Activated CD4-positive, alpha-beta T cell treated with anti-CD3 and anti-CD28 coated beads for 48 hours (primary cell): ENCODE measurements around the gene HOXA4.

ENCODE experiments used
- DNase-seq: peaks from one replicate; pipeline ENCODE4 v3.0.0-alpha.2; 2020

Gene HOXA4

DNA sequence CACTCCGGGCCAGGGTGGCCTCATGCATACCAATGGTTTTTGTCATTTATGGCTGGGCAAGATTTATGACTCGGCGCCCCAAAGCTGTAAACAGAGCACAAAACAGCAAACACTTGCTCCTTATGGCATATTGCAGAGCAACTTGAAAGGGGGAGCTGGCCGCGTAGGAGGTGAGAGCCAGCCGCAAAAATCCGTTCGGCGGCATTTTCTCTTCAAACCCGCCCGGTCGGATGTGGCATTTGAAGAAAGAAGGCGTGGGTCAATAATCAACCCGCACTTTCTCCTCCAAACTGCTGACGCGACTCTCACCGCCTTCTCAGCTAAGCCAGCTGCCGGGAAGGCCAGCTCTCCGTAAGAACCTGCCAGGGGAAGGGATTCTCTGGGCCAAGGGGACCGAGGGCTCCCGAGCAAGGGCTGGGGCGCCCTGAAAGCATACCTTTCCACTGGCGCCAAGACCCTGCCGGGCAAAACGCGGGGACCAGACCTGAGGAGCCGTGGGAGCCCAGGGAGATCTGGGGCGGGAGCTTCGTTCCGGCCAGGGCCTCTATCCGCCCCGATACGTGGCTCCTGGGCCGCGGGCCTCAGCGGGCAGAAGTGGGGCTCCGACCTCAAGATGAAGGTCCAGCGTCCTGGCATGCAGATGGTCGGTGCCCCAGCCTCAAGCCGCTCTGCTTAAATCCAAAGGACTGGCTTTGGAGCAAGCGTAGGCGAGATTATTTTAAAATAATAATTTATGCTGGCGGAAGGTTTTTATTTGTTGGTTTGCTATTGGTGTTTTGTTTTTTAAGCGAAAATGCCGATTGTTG is 15.1 kb downstream of the HOXA4 start:
- DNase-seq = no peak

GRCh38 chr7:27114881-27115220 is 15.7 kb downstream of the HOXA4 start:
- no peak for DNase-seq

DNA sequence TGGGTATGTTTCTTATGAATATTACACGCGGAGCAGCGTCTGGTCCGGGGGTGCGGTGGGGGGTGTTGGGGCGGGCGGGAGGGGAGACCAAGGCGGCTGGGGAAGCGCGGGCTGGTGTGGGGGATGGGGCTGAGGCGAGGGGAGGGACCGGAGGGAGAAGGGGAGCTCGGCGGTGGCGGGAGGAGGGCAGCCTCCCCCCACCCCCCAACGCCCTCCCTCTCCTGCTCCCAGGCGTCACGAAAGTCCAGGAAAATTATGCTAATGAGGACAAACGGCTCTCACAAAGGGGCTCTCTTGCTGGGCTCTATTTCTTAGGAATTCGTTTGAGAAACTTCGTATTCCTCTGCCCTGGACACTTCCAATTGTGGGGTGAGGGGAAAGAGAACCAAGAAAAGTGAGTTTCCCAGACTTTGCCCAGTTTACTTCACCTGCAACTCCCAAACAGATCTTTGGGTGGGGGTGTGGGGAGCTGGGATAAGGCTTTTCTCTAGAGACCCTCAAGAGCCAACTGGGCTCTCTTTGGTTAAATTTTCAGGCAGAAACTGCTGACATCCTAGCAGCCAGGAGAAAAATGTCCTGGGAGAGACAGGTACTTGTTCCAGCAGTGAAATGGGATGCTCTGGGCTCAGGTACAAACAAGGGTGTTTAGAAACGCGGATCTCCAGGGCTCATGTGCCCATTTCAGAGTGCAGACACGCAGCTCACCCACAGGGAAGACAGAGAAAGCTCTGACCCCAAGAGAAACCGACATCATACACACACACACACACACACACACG is 16.4 kb downstream of the HOXA4 start:
- DNase-seq = no peak

DNA sequence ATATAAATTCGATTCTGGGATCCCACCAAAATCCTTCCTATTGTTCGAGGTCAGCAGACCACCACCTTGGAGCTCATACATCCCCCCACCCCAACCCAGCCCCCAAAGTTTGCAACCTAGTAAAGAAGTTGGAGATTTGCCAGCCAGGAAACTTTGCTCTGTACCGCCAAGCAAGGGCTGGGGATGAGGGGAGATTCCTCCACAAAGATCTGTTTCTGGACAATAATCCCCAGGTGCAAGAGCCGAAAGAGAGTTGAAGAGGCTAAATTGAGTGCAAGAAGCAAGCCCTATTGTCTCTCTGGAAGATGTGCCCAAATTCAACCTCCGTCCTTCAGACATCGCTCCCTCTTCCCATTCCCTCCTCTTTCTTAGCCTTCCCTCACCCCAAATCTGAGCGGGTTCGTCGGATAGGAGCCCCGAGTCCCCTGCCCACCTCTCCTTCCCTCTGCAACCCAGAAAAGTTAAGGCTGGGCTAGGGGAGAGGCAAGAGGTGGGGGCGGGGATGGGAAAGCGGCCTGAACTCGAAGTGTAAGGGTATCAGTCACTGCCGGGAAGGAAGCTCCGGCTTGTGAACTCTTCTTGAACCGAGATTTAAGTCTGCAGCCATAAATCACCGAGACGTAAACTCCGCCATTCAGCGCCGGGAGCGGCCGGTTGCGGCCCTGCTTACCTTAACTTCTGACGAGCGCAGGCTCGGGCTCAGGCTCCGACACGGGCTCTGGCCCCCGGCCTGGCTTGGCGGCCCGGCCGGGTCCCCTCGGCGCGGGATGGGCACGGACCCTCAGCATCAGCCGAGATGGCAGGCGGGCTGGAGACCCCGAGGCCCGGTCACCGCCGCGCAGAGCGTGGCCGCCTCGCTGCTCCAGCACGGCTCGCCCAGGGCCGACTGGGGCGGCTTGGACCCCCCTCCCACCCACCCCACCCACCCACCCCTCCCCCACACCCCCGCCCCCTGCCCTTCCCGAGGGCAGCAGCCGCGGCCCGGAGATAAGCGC is 17.3 kb downstream of the HOXA4 start:
- no peak for DNase-seq

DNA sequence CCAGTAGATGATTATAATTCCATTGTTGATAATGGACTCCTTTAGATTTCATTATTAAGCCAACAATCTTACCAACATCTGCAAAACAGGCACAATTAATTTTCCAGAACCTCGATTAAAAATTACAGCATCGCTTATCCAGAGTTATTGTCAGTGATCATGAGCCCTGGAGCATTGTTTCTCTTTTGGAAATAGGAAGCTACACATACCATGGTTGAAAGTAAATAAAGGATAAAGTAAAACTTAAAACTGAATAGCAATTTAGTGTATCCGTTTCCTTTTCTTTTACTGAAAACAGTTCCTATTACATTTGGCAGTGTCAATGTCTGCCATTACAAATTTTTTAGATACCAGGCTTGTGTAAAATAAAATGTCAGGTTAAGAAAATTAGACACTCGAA is 18.2 kb downstream of the HOXA4 start:
- no peak for DNase-seq

DNA sequence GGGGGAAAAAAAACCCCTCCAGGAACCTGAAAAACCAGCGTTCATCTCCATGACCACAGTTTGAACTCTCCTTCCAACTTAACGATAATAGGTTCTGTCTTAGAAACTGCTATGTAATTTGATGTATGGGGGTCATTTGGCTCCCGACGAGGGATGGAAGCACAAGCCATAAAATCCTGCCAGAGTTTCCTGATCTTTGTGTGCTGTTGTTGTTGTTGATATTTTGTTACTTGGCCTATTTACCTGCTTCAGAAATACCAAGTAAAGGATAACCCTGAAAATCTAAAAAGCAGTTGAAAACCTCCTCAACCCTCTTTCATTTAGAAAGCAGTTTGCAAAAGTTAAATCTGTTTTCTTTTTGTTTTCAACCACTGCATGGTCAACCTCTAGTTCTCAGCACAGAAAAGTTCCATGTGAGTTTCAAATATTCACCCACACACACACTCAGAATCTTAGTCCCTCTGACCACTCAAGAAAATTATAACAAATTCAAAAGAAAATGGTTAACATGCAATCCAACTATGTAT is 18.7 kb downstream of the HOXA4 start:
- DNase-seq = no peak

DNA sequence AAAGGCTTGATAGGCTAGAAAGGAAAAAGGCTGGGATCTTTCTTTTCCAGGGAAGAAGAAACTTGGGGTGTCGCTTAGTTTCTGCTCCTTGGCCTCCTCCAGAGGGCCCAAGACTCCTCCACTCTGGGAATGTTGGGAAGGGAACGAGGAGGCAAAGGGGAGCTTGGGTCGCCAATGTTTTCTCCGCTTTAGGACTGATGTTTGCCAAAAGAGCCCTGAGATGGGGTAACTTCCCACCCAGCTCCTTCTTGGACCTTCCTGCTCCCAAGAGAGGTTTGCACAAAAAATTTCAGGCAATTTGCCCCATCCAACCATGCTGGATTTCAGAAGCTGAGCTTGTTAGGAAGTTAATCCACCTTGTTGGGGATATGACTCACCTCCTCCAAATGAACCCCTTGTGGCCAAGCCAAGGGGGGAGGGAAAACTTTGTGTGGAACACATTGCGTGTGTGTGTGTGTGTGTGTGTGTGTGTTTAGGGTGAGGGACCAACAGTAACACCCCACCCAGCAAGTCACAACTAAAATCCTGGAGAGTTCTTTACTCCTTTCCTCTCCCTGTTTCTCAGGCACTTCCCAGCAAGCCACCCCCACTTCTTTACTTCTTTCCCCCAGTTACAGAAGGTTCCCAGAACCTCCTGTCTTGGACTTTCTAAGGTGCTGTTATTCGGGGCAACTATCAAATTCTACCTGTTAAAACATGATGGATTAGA is 19.4 kb downstream of the HOXA4 start:
- no peak for DNase-seq

- no peak for DNase-seq
Observed at GRCh38 chr7:27110186-27111031, 20.1 kb downstream of the HOXA4 start.

DNA sequence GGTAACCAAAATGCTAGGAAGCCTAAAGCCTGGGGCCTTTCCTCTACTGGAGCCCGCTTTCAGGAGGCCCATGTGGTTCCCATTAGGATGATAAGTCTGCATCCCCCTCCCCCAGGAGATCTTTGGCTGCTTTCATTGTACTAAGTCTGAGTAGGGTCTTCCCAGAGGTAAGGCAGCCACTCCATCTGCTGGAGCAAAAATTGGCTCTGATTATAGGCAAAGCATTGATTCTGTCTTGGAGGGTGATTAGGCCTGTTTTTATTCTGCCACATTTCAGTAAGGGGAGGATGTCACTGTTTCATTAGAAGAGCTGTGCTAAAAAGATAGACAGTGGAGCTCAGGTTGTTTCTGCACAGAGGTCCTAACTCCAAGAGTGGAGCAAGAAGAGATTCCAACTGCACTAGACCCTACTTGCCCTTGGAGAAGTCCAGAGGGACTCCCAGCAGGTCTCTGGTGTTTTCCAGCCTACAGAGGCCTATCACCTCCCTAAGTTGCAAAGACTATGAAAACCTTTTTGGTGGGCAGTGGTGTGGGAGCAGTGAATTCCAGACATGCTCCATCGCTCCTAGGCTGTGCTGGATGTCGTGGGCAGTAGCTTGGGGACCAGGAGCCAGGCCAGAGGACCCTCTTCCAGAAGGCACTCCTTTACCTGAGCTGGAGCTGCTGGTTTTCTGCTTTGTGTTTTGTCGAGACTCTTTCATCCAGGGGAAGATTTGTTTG is 20.9 kb downstream of the HOXA4 start:
- DNase-seq = no peak

DNA sequence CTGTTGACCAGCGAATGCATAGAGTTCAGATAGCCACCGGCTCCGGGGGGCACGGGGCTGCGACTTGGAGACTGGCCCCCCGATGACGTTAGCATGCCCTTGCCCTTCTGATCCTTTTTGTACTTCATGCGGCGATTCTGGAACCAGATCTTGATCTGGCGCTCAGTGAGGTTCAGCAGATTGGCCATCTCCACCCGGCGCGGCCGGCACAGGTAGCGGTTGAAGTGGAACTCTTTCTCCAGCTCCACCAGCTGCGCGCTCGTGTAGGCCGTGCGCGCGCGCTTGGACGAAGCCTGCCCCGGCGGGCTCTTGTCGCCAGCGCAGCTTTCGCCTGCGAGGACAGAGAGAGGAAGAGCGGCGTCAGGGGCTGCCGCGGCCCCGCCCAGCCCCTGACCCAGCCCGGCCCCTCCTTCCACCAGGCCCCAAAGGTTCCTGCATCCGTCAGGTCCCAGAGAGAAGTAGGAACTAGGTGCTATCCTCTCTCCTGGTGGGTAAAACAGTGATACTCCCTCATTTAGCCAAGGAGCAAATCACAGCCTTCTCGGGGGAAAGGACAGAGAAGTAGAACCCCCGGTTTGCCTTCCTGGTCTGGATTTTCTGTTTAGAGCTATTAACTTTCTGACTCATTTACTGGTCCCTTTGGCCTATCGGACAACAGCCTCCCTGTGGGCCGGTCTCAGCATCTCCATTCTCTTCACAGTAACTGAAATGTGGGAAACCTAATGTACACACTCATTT is 22.0 kb downstream of the HOXA4 start:
- DNase-seq = no peak

GRCh38 chr7:27107391-27108381 is 22.9 kb downstream of the HOXA4 start:
- no peak for DNase-seq

GRCh38 chr7:27106901-27107240 is 23.7 kb downstream of the HOXA4 start:
- DNase-seq = no peak

DNA sequence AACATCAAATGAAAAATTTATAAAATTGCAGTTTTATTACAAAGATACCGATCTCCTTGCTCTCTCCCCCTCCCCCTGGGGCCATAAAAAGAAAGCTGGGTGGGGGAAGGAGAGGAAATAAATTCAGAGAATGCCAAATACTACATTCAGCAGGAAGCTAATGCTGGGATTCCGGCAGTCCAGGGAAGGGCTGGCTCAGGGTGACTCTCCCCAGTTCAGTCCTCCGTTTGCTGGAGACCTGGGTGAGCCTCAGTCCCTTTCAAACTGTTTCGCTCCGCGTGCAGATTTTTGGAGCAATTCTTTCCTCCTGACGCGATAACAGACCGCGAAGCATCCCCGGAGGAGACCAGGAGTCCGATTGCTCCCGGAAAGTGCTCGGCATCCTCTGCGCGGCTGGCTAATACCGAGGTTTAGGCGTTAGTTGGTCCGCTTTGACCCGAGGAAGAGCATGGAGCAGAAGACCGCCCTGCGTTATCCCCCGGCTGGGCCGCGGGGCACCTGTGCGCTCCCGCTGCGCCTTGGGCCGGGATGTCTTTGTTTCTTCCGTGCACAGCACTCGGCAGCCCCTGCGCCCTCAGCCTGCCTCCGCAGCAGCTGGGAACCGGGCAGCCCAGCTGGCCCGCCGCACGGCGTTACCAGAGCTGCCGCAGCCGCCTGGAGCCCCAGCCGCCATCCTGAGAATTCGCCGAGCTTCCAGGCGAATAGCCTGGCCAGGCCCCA is 24.2 kb downstream of the HOXA4 start:
- no peak for DNase-seq

DNA sequence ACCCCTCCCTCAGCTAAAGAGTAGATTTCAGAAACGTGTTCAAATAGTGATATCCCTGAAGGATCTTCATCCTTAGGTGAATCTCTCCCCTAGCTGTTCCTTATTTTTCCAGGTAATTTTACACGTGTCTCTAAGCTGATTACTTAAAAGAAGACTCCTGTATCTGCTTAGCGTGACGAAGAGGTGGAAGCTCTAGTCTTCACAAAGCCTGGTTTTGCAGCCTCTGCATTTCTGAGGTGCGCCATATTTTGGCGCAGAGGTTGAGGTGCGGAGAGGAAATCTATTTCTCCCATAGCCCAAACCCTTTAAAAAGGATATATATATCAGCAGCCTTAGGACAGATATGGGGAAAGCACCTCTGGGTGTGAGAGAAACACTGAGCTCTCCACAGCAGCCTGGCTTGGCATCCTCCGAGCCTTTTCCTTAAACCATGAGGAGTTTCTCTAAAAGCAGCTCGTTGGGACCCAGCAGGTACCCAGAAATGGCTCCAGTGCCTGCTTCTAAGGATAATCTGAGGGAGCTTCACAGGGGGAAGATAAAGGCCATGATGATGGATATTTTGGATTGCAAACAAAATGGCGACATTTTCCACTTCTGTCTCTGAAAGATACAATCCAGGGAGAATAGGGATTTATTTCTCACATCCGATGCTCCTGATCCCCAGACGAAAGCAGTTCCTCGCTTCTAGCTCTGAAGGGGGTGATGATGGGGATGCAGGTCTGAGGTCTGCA is 25.1 kb downstream of the HOXA4 start:
- DNase-seq = no peak

DNA sequence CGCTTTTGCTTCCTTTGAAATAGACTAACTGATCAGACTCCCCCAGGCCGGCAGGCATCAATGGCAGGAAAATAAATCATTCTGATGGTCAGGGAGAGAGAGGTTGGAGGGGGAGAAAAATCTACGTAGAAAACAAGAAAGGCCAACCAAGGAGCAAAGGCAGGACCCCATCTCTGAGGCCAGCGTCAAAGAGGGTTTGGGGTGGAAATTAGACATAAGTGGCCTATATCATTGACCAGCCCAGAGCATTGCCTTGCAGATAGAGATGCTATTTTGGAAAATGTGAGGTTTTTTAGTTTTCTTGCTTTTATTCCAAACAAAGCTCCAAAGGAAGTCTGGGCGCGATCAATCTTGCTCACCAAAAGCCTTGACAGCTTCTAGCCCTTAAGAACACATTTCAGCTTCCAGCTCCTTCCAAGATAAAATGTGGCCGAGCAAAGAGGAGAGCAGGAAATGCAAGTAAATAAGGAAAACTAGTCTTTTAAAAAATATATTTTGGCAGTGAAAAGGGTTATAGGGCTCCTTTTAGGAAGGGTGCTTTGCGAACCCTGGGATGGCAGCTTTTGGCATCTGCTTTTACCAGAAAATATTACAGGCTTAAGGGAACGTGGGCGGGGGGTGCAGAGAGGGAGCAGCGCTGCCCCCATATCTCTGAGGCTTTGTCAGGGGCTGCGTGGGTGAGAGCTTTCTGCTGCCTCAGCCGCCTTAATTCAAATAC is 26.1 kb downstream of the HOXA4 start:
- DNase-seq = no peak

DNA sequence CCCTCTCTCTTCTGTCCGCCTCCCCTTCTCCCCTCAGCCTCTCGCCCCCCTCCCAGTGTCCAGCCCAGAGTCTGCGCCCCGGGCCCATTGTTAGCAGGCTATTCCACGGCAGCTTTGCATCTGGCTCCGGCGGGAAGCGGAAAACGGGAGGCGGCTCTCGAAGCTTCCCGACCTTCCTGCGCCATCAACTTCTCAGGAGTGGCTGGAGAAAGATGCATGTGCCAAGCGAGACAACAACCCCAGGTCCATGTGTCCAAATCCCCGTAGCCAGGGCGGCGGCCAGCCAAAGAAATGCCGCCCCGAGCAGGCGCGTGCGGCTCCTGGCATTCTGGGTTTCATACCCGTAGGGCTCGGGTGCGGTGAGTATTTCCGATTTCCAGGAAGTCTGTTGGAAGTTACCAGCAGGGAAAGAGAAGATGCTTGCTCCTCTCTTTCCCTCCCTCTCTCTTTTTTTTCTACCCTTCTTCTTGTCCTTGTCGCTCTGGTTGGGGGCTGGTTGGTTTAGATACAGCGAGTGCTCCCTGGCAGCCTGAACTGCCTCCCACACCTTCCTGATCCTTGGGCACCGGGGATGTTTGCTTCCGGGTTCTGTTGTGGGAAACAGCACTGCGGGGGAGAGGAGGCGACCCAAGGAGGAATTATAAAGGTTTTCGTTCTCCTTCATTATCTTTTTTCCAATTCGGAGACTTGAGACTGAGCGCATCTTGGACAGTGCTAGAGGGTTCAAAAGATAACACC is 26.9 kb downstream of the HOXA4 start:
- no peak for DNase-seq
